NCI-H2081 (cell line): ENCODE results near the gene TRMT61A.
"Not testable (repeated sequence)": the region's sequence is repeated elsewhere in the genome, so short reads cannot be mapped to it uniquely, and the experiment has no call there.

Experiments used
- DNase-seq, 2 experiments: peaks; one replicate each; lab custom pipeline; 2025; lab: John Stamatoyannopoulos, UW

The TRMT61A gene

GRCh38 chr14:103523575-103523954, 5.4 kb upstream of the TRMT61A start:
- no peak for DNase-seq

- peak in 1 of 2 experiments; percentile 14 for DNase-seq
Observed at GRCh38 chr14:103524002-103524935, 4.7 kb upstream of the TRMT61A start.

GRCh38 chr14:103525430-103526246, 3.4 kb upstream of the TRMT61A start:
- not testable (repeated sequence) for DNase-seq

- DNase-seq, result no peak
Observed at GRCh38 chr14:103526247-103526913, 2.6 kb upstream of the TRMT61A start.

- DNase-seq, result no peak
Observed at GRCh38 chr14:103526914-103527248, 2.1 kb upstream of the TRMT61A start.

GRCh38 chr14:103527408-103528145, 1.4 kb upstream of the TRMT61A start:
- no peak for DNase-seq

- peak; percentile 24 to 40 for DNase-seq
Observed at GRCh38 chr14:103528146-103528586, 830 bp upstream of the TRMT61A start.

GRCh38 chr14:103529383-103530365, 678 bp downstream of the TRMT61A start:
- no peak for DNase-seq

GRCh38 chr14:103530390-103530789, 1.4 kb downstream of the TRMT61A start:
- no peak for DNase-seq

- no peak for DNase-seq
Observed at GRCh38 chr14:103530831-103531230, 1.8 kb downstream of the TRMT61A start.

GRCh38 chr14:103531421-103532215, 2.6 kb downstream of the TRMT61A start:
- DNase-seq, result no peak

GRCh38 chr14:103532216-103533136, 3.5 kb downstream of the TRMT61A start:
- DNase-seq, result no peak

- no peak for DNase-seq
Observed at GRCh38 chr14:103533137-103533998, 4.4 kb downstream of the TRMT61A start.

- no peak for DNase-seq
Observed at GRCh38 chr14:103533999-103534575, 5.1 kb downstream of the TRMT61A start.

- no peak for DNase-seq
Observed at GRCh38 chr14:103534576-103535061, 5.6 kb downstream of the TRMT61A start.

- DNase-seq, result no peak
Observed at GRCh38 chr14:103535081-103535890, 6.3 kb downstream of the TRMT61A start.
